Activated B cell treated with CpG ODN at 0.5 μM for 24 hours (primary cell): ENCODE results near the gene FAM120B. TPM values are rescaled to one million over a fixed set of nuclear protein-coding genes. Genes with fewer than 3 reads are reported as not detected.

Experiments
- ATAC-seq: fragments of 200-7000 bp; cut with Tn5 transposase; one replicate; pipeline ENCODE4 v1.10.0; 2021; ENCODE audit warnings: low read depth, mild to moderate bottlenecking, moderate library complexity
- CTCF ChIA-PET: fragments of 350-600 bp; sonication (Branson Sonifier 250); formaldehyde crosslinking; loops from one replicate; lab custom pipeline; 2021; ENCODE audit warnings: antibody characterized with exemption; lab: Charles Lee
- POLR2A ChIA-PET: fragments of 350-600 bp; sonication (Branson Sonifier 250); formaldehyde crosslinking; loops from one replicate; lab custom pipeline; 2021; ENCODE audit warnings: antibody characterized with exemption; lab: Charles Lee
- DNase-seq: peaks from one replicate; pipeline ENCODE4 v3.0.0; 2022
- H3K27ac Mint-ChIP-seq: one replicate; pipeline ENCODE4 v1.8.0; 2020; ENCODE audit warnings: mixed read lengths
- H3K27me3 Mint-ChIP-seq: one replicate; pipeline ENCODE4 v1.8.0; 2021; ENCODE audit warnings: mixed read lengths
- H3K36me3 Mint-ChIP-seq: one replicate; pipeline ENCODE4 v1.8.0; 2021; ENCODE audit warnings: low read depth, mixed read lengths
- H3K4me1 Mint-ChIP-seq: one replicate; pipeline ENCODE4 v1.8.0; 2021; ENCODE audit warnings: mixed read lengths
- H3K4me3 Mint-ChIP-seq: one replicate; pipeline ENCODE4 v1.8.0; 2020; ENCODE audit warnings: mild to moderate bottlenecking, mixed read lengths
- H3K9me3 Mint-ChIP-seq: one replicate; pipeline ENCODE4 v1.8.0; 2020; ENCODE audit warnings: mixed read lengths
- CTCF ChIP-seq: fragments of 200-600 bp; IDR thresholded peaks from one replicate; pipeline ENCODE4 v1.8.0; 2022; ENCODE audit warnings: antibody characterized with exemption, mild to moderate bottlenecking
- intact Hi-C: fragments of 100-400 bp; cut with micrococcal nuclease; formaldehyde crosslinking; loops from one replicate; pipeline ENCODE4 v1.15.1; 2024
- total RNA-seq: library from RNA; stranded (reverse); gene quantifications from 2 replicates; pipeline ENCODE4 v1.2.3, GENCODE V29; 2022

The FAM120B gene
- total RNA-seq, 1 donor from 2014 or later, result 35.1 TPM

GRCh38 chr6:170297576-170298330, 8.8 kb upstream of the FAM120B start:
- ATAC-seq (no peak), DNase-seq (no peak)
- ChIA-PET POLR2A (interaction anchor here (0.6 to 0.7 kb wide), 2 partner anchors 9 to 593 kb away, joined by 8 to 9 read pairs; no protein-coding TSS in a partner anchor), CTCF (no interaction called here)
- no peaks in the 10 kb centered on the region for H3K36me3 Mint-ChIP-seq
- peaks cover 58% of the 10 kb centered on the region for H3K27me3 Mint-ChIP-seq
- H3K4me1 Mint-ChIP-seq, result peaks cover 29% of the 10 kb centered on the region
- H3K4me3 Mint-ChIP-seq, result no peak overlapping the region
- no peak overlapping the region for H3K27ac Mint-ChIP-seq
- no peak for TF ChIP-seq CTCF
- intact Hi-C loops, result no loop called here
- peaks cover 6% of the 10 kb centered on the region for H3K9me3 Mint-ChIP-seq

- CTCF ChIA-PET, result no interaction called here
- no peak for TF ChIP-seq CTCF
- no peak overlapping the region for H3K4me3 Mint-ChIP-seq
These were observed 7.9 kb upstream of the FAM120B start for GRCh38 chr6:170298688-170299087.

GRCh38 chr6:170301184-170301583, 5.4 kb upstream of the FAM120B start:
- peaks cover 44% of the 10 kb centered on the region for H3K27me3 Mint-ChIP-seq
- CTCF ChIA-PET, result no interaction called here
- H3K36me3 Mint-ChIP-seq, result no peaks in the 10 kb centered on the region
- H3K4me1 Mint-ChIP-seq, result peaks cover 7% of the 10 kb centered on the region
- TF ChIP-seq CTCF, result no peak
- ATAC-seq (no peak), DNase-seq (no peak)
- H3K27ac Mint-ChIP-seq, result no peak overlapping the region
- peaks cover 6% of the 10 kb centered on the region for H3K9me3 Mint-ChIP-seq
- POLR2A ChIA-PET, result no interaction called here
- no peak overlapping the region for H3K4me3 Mint-ChIP-seq
- intact Hi-C loops, result no loop called here

More at GRCh38 chr6:170298688-170299087, 7.9 kb upstream of the FAM120B start:
- no peak for ATAC-seq
- DNase-seq, result no peak
- POLR2A ChIA-PET, result no interaction called here
- Mint-ChIP-seq H3K4me1 (peaks cover 20% of the 10 kb centered on the region), H3K27ac (no peak overlapping the region), H3K9me3 (peaks cover 6% of the 10 kb centered on the region), H3K36me3 (no peaks in the 10 kb centered on the region), H3K27me3 (peaks cover 55% of the 10 kb centered on the region)
- intact Hi-C loops, result no loop called here

- DNase-seq (no peak), ATAC-seq (no peak)
- peak overlapping the region; percentile 98 for H3K4me3 Mint-ChIP-seq
- H3K27me3 Mint-ChIP-seq, result peaks cover 17% of the 10 kb centered on the region
- ChIA-PET CTCF (no interaction called here), POLR2A (interaction anchor here (1.0 to 1.2 kb wide), 2 partner anchors 11 to 15 kb away, joined by 3 to 6 read pairs; partner anchors contain the start of gene DLL1)
- intact Hi-C loops, result loop anchor here (1.0 to 5.0 kb wide), 10 partner anchors 11 to 604 kb away; partner anchors contain the start of genes C6orf120, DLL1, DYNLT2 and ERMARD
- peaks cover 6% of the 10 kb centered on the region for H3K9me3 Mint-ChIP-seq
- H3K36me3 Mint-ChIP-seq, result peaks cover 10% of the 10 kb centered on the region
- peaks cover 40% of the 10 kb centered on the region for H3K4me1 Mint-ChIP-seq
- no peak overlapping the region for H3K27ac Mint-ChIP-seq
- no peak for TF ChIP-seq CTCF
These were observed 694 bp upstream of the FAM120B start for GRCh38 chr6:170305805-170306323.

- Mint-ChIP-seq H3K27me3 (peaks cover 7% of the 10 kb centered on the region), H3K36me3 (peaks cover 17% of the 10 kb centered on the region), H3K27ac (peak overlapping the region; percentile 91), H3K9me3 (no peaks in the 10 kb centered on the region), H3K4me1 (peaks cover 47% of the 10 kb centered on the region), H3K4me3 (peak overlapping the region; percentile 98)
- no peak for DNase-seq
- ChIA-PET CTCF (no interaction called here), POLR2A (interaction anchor here (1.1 to 1.2 kb wide), 3 partner anchors 11 to 17 kb away, joined by 3 to 6 read pairs (median 3); partner anchors contain the start of gene DLL1)
- ATAC-seq, result no peak
- intact Hi-C loops, result loop anchor here (2.0 to 5.0 kb wide), 4 partner anchors 34 to 584 kb away; no protein-coding TSS in a partner anchor
- no peak for TF ChIP-seq CTCF
These were observed 555 bp downstream of the FAM120B start for GRCh38 chr6:170307080-170307545.
